ENCODE data around the gene LRRC74A. TPM values are rescaled to one million over a fixed set of nuclear protein-coding genes. Genes with fewer than 3 reads are reported as not detected.

Gene LRRC74A
- total RNA-seq, 3 donors from 2014 or later (not counting 1 experiment from before 2014, with no cell fraction given), result not detected

DNA sequence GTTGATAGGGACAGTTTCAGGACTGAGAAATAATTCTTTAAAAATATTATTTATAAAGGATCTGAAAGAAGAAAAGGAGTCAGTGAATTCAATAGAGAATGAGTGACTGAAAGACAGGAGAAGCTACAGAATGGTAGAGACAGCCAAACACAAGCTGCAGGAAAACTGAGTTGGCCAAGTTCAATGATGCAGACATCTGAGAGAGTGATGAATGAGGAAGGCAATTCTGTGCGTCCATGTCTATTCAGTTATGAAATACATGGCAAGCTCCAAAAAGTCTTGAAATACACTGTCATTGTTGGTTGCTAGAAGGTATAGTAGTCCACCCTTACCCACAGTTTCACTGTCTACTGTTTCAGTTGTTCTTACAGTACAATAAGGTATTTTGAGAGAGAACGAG lies 6.8 kb downstream of the LRRC74A start:
- H3K4me1 ChIP-seq (ENCODE audit: control insufficient read depth, insufficient read depth, low read length), result no peaks in the 10 kb centered on the region
- H3K27me3 ChIP-seq (ENCODE audit: control insufficient read depth, insufficient read depth, low read length), result no peaks in the 10 kb centered on the region
- 88% methylated on average over 2 of the region's 2 CpGs for WGBS (ENCODE audit: insufficient coverage)
- DNase-seq (no peak), ATAC-seq (no peak)
- H3K9me3 ChIP-seq (ENCODE audit: control insufficient read depth, insufficient read depth, low read length), result no peaks in the 10 kb centered on the region
- TF ChIP-seq, protein P1, sequence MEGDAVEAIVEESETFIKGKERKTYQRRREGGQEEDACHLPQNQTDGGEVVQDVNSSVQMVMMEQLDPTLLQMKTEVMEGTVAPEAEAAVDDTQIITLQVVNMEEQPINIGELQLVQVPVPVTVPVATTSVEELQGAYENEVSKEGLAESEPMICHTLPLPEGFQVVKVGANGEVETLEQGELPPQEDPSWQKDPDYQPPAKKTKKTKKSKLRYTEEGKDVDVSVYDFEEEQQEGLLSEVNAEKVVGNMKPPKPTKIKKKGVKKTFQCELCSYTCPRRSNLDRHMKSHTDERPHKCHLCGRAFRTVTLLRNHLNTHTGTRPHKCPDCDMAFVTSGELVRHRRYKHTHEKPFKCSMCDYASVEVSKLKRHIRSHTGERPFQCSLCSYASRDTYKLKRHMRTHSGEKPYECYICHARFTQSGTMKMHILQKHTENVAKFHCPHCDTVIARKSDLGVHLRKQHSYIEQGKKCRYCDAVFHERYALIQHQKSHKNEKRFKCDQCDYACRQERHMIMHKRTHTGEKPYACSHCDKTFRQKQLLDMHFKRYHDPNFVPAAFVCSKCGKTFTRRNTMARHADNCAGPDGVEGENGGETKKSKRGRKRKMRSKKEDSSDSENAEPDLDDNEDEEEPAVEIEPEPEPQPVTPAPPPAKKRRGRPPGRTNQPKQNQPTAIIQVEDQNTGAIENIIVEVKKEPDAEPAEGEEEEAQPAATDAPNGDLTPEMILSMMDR (IDR thresholded peaks at IDR 0.05), result no peak
- no peaks in the 10 kb centered on the region for H3K36me3 ChIP-seq (ENCODE audit: control insufficient read depth, insufficient read depth, low read length)
- no peaks in the 10 kb centered on the region for H3K4me1 Mint-ChIP-seq
- H3K36me3 Mint-ChIP-seq, result no peaks in the 10 kb centered on the region
- no peak overlapping the region for H3K27ac ChIP-seq (ENCODE audit: low read length)
- no peak overlapping the region for H3K27ac Mint-ChIP-seq
- peaks cover 8 to 14% of the 10 kb centered on the region in 2 donors for H3K27me3 Mint-ChIP-seq (ENCODE audit: low read depth in 2 of 2)
- no peak overlapping the region for H3K4me3 ChIP-seq (ENCODE audit: low read length)
- H3K9me3 Mint-ChIP-seq, result no peaks in the 10 kb centered on the region
- H3K4me3 Mint-ChIP-seq, result no peak overlapping the region
- intact Hi-C loops (cut with micrococcal nuclease), result no loop called here

DNA sequence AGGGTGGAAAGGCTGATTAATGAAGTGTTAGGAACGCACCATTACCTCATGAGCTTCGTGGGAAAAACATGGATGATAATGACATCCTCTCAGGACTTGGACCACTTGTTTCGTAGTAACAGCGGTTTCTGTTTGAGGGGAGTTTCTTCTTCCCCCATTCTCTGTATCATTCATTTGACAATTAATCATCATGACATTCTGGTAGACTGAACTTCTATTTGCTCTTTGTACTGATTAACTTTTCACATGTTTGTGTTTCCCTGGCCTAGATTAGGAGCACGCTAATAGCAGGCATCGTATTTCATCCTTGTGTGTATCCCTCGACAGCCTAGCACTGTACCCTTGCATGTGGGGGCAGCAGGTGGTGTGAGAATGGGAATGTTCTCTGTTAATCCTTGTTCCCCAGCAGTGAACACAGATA lies 8.0 kb downstream of the LRRC74A start:
- Mint-ChIP-seq H3K27ac (no peak overlapping the region), H3K36me3 (no peaks in the 10 kb centered on the region), H3K9me3 (no peaks in the 10 kb centered on the region), H3K4me1 (no peaks in the 10 kb centered on the region), H3K4me3 (no peak overlapping the region), H3K27me3 (ENCODE audit: low read depth in 2 of 2) (peaks cover 12 to 21% of the 10 kb centered on the region in 2 donors)
- intact Hi-C loops (cut with micrococcal nuclease), result no loop called here
- H3K4me1 ChIP-seq (ENCODE audit: control insufficient read depth, insufficient read depth, low read length), result no peaks in the 10 kb centered on the region
- no peaks in the 10 kb centered on the region for H3K9me3 ChIP-seq (ENCODE audit: control insufficient read depth, insufficient read depth, low read length)
- H3K27ac ChIP-seq (ENCODE audit: low read length), result no peak overlapping the region
- TF ChIP-seq, protein P1 (IDR thresholded peaks at IDR 0.05), result no peak
- DNase-seq (no peak), ATAC-seq (no peak)
- H3K36me3 ChIP-seq (ENCODE audit: control insufficient read depth, insufficient read depth, low read length), result no peaks in the 10 kb centered on the region
- WGBS (ENCODE audit: insufficient coverage), result 81% methylated on average over 5 of the region's 7 CpGs
- H3K4me3 ChIP-seq (ENCODE audit: low read length), result no peak overlapping the region
- no peaks in the 10 kb centered on the region for H3K27me3 ChIP-seq (ENCODE audit: control insufficient read depth, insufficient read depth, low read length)

DNA sequence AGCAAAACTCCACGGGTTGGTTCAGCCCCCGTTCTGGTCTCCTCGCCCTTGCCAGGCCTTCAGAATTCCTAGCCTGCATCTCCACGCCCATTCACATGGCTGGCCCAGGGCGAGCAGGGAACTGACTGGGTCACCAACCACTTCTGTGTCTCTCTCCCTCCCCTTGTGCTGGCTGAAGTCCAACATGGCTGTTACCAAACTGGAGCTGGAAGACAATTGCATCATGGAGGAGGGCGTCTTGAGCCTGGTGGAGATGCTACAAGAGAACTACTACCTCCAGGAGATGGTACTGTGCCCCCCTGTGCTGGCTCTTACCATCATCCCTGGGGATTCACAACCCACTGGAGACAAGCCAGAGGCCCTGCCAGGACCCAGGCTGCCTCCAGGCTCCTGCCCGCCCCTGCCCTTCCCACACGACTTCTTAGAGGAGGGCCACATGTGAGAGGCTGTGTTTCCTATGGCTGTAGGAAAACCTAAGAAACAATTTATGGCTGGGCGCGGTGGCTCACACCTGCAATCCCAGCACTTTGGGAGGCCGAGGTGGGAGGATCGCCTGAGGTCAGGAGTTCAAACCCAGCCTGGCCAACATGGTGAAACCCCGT lies 9.9 kb downstream of the LRRC74A start:
- WGBS (ENCODE audit: insufficient coverage), result 89% methylated on average over 13 of the region's 13 CpGs
- ATAC-seq (no peak), DNase-seq (no peak)
- TF ChIP-seq, protein P1 (IDR thresholded peaks at IDR 0.05), result no peak
- Histone ChIP-seq H3K4me1 (ENCODE audit: control insufficient read depth, insufficient read depth, low read length) (no peaks in the 10 kb centered on the region), H3K36me3 (ENCODE audit: control insufficient read depth, insufficient read depth, low read length) (no peaks in the 10 kb centered on the region), H3K4me3 (ENCODE audit: low read length) (no peak overlapping the region), H3K9me3 (ENCODE audit: control insufficient read depth, insufficient read depth, low read length) (no peaks in the 10 kb centered on the region), H3K27me3 (ENCODE audit: control insufficient read depth, insufficient read depth, low read length) (no peaks in the 10 kb centered on the region), H3K27ac (ENCODE audit: low read length) (no peak overlapping the region)
- H3K4me1 Mint-ChIP-seq, result no peaks in the 10 kb centered on the region
- H3K36me3 Mint-ChIP-seq, result no peaks in the 10 kb centered on the region
- no peak overlapping the region for H3K27ac Mint-ChIP-seq
- H3K27me3 Mint-ChIP-seq (ENCODE audit: low read depth in 2 of 2), result peaks cover 12 to 21% of the 10 kb centered on the region in 2 donors
- no peaks in the 10 kb centered on the region for H3K9me3 Mint-ChIP-seq
- no peak overlapping the region for H3K4me3 Mint-ChIP-seq
- intact Hi-C loops (cut with micrococcal nuclease), result no loop called here

DNA sequence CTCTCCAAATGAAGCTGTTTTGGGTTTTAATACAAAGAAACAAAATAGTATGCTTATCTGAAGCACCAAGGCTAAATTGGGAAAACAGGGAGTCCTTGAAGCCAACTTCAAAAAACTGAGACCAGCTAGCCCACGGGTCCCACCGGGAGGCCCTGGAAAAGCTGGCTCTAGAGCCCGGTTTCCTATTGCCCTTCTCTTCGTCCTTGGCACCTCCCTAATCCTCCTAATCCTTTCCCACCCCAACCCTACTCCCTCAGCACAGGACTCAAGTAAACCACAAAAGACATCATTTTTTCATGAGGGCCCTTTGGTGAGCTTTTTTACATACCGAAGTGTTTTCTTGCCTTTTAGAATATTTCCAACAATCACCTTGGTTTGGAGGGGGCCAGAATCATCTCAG lies 11.3 kb downstream of the LRRC74A start:
- Histone ChIP-seq H3K36me3 (ENCODE audit: control insufficient read depth, insufficient read depth, low read length) (no peaks in the 10 kb centered on the region), H3K4me1 (ENCODE audit: control insufficient read depth, insufficient read depth, low read length) (no peaks in the 10 kb centered on the region), H3K4me3 (ENCODE audit: low read length) (no peak overlapping the region), H3K27ac (ENCODE audit: low read length) (no peak overlapping the region), H3K9me3 (ENCODE audit: control insufficient read depth, insufficient read depth, low read length) (no peaks in the 10 kb centered on the region), H3K27me3 (ENCODE audit: control insufficient read depth, insufficient read depth, low read length) (no peaks in the 10 kb centered on the region)
- Mint-ChIP-seq H3K27ac (no peak overlapping the region), H3K4me1 (no peaks in the 10 kb centered on the region), H3K27me3 (ENCODE audit: low read depth in 2 of 2) (peaks cover 9 to 21% of the 10 kb centered on the region in 2 donors), H3K36me3 (no peaks in the 10 kb centered on the region), H3K9me3 (no peaks in the 10 kb centered on the region), H3K4me3 (no peak overlapping the region)
- intact Hi-C loops (cut with micrococcal nuclease), result no loop called here
- WGBS (ENCODE audit: insufficient coverage), result 80% methylated on average over 4 of the region's 5 CpGs
- DNase-seq (no peak), ATAC-seq (no peak)
- TF ChIP-seq, protein P1 (IDR thresholded peaks at IDR 0.05), result no peak
